ENCODE results near the gene TRIM65.

GRCh38 chr17:75847614-75848522, 48.9 kb downstream of the TRIM65 start:
- TF ChIP-seq, protein P1, sequence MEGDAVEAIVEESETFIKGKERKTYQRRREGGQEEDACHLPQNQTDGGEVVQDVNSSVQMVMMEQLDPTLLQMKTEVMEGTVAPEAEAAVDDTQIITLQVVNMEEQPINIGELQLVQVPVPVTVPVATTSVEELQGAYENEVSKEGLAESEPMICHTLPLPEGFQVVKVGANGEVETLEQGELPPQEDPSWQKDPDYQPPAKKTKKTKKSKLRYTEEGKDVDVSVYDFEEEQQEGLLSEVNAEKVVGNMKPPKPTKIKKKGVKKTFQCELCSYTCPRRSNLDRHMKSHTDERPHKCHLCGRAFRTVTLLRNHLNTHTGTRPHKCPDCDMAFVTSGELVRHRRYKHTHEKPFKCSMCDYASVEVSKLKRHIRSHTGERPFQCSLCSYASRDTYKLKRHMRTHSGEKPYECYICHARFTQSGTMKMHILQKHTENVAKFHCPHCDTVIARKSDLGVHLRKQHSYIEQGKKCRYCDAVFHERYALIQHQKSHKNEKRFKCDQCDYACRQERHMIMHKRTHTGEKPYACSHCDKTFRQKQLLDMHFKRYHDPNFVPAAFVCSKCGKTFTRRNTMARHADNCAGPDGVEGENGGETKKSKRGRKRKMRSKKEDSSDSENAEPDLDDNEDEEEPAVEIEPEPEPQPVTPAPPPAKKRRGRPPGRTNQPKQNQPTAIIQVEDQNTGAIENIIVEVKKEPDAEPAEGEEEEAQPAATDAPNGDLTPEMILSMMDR (IDR thresholded peaks at IDR 0.05; ENCODE audit: insufficient read depth, low read depth, low read length): no peak
- TF ChIP-seq EZH2 (IDR thresholded peaks at IDR 0.05; ENCODE audit: insufficient read depth, low read length): no peak

Measured in astrocyte (in vitro differentiated cells and primary cell).